GM10847 (cell line): ENCODE measurements around the gene CST7.

Experiments used
- POLR2A ChIP-seq: IDR thresholded peaks from 2 replicates; pipeline ENCODE4 v1.6.1; 2011; ENCODE audit not compliant: insufficient read length; ENCODE audit errors: extremely low read depth

The CST7 gene

DNA sequence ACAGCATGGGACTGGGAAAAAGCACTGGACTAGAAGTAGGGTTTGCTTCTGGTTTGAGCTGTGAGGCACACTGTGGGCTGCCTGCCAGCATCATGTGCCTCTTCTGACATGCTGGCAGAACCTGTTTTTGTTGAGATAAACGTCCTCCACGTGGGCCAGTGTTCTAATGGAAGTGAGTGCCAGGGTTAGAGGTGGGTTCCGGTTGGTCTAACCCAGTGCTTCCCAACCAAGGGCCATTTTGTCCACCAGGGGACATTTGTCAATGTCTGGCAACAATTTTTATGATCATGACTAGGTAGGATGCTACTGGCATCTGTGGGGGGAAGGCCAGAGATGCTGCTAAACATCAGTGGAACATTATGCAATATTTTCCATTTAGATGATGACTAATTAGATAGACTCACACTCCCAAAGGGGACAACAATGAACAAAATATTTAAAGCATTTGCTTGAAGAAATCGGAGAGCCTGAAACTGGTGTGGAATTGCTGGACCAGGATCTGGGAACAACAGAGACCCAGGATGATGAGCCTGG, 51.3 kb downstream of the CST7 start:
- no peak for TF ChIP-seq POLR2A

DNA sequence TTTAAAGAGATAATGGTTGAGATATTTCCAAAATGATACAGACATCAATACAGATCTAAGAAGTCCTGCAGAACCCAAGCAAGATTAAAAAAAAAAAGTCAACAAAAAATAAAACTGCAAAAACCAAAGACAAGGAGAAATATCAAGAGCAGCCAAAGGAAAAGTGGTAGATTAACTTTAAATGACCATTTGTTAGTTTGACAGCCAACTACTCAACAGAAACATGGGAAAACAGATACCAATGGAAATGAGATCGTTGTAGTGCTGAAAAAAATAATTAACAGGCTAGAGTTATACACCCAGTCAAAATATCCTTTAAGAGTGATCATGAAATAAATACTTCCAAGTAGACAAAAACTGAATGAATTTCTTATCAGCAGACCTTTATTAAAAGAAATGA, 53.9 kb downstream of the CST7 start:
- no peak for TF ChIP-seq POLR2A

DNA sequence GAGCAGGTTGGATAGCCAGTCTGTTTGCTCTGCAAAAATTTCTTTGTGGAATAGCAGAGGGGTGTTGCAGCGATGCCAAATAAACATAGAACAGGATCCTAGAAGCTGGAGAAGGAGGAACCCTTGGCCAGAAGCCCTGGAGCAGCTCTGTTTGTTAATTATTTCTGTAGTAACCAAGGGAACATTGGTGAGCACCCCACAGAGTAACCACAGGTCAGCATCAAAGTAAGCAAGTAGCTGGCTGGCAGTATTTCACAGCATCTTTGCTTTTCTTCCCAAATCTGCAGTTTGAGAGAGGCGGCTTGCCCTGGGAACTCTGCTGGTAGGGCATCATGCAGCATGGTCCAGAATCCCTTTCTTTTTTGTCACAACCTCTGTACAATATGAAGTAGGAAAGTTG, 56.2 kb downstream of the CST7 start:
- no peak for TF ChIP-seq POLR2A

DNA sequence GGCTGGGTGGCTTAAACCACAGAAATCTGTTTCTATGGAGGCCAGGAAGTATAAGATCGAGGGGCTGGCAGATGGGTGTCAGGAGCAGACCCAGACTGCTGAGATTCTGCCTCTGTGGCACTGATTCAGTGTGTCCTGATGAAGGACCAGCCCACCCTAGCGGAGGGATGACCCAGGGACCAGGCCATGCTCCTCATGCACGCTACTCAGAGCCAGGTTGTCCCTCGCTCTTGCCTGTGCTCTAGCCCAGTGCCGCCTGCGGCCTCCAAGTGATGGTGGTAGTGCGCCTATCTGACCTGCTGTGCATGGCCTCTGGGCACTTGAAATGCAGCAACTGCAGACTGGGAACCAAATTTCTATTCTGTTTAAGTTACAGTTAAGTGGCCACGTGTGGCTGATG, 56.6 kb downstream of the CST7 start:
- no peak for TF ChIP-seq POLR2A

DNA sequence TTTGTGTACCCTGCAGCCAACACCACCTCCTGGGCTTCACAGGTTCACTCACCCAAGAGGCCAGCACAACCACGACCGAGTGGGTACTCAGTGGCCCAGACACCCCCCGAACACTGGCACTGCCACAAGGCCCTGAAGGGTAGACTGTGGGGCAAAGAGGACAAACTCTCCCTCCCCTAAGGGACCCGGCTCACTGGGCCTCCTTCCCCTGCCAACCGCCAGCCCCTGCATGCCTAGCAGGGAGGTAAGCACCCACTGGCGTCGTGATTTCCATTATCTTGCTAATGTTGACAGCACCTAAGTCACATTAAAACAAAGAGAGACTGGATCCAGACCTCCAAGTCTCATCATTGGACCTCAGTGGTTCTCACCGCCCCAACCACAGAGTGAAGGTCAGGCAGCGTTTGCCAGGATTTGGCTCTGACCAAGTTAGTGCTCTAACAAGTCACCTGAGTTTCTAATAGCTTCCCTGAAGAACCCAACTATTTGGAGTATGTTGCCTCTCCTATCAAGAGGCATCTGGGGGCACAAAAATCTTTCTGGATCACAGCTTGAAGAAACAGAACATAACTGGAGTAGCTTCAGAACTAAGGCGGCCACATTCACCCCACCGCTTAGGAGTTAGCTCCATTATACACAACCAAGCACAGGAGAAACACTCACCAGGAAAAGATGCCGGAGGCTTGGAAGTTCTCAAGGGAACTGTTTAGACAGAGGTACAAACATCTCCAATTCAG, 57.5 kb downstream of the CST7 start:
- no peak for TF ChIP-seq POLR2A

DNA sequence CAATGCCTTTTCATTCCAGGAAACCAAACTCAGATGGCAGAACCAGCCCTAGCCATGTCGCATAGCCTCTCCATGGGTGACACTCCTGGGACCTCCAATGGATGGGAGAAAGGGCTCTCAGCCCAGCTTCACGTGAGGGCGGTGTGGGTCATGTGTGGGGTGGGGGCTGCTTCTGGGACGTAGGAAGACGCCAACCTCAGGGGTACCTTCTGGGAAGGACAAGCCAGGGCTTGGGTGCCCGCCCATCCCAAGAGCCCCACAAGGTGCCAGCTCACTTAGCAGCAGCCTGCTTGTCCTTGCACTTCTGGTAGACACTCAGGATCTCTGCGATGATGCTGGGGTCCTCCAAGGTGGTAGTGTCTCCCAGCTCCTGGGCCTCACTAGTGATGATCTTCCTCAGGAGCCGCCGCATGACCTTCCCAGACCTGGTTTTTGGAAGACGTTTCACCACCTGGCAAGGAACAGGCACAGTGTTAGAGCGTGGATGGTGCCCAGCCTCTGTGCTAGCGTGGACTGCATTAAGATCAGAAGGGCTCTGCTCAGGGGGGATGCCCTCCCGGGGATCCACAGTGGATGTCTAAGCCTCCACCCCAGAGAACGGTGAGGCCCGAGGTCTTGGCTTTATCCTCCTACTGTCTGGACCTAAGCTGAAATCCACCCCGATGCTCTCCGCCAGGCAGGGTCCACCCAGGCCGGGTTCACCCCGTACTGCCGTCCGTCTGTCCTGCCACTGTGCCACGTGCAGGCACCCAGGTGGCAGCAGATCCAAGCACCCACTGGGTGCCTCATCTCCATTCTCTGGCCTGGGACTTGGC, 58.6 kb downstream of the CST7 start:
- no peak for TF ChIP-seq POLR2A

DNA sequence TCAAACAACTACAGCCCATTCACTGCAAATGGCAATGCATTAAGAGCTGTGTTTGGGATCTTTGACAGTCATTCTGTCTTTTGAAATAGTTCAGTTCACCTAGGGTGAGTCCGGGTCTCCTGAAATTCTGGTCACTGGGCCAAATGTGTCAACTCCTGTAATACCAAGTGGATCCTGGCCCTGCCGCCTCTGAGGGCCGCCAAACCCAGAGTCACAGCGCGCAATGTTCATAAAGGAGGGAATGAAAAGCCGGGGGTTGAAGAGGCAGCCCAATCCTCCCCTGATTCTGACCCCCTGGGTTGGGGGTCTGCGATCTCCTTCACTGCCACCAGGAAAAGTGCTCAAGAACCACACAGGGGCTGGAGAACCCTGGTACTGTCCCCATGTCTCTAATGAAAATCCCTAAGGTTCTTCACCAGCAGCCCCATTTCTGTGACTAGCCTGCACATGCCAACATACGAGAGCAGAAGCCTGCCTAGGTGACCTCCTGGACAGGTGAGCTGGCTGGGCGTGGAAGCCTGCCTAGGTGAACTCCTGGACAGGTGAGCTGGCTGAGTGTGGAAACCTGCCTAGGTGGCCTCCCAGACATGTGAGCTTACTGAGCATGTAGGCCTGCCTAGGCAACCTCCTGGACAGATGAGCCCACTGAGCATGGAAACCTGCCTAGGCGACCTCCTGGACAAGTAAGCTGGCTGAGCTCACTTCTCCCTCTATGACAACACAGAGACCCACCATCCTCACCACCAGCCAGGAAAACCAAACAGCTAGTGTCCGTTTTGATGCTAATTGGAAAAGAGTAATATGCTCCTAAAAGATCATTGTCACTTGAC, 59.5 kb downstream of the CST7 start:
- TF ChIP-seq POLR2A, result no peak
